Measurements from ENCODE around the gene ZBTB16.

Gene ZBTB16

DNA sequence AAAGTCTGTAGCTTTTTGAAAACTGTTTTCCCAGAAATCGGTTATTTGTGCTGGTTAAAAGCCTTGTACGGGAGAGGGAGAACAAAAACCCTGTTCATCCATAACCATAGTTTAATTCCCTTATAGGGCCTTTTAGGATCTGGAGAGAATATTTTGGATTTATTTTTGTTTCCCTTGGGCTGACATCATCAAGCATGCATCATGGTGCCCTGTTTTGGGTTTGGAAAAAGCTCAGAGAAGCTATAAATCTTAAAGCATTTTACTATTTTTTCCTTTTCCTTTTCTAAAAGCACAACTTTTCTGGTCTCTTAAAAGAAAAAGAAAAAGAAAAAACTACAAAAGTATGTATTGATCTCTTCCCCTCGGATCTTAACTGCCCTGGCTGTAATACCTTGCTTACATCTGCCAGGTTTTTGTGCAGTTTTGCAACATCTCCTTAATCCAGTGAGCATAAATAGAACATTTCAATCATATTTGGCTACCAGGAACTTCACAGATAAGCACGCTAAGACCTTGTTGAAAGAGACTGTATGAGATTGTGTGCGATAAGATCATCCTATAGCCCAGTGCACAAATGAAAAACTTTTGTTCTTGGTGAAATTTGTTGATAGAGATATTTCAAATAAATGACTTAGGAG lies 88.0 kb downstream of the ZBTB16 start:
- no peak overlapping the region for H2AK5ac ChIP-seq (ENCODE audit: low read length)
- no peak overlapping the region for H3K9ac ChIP-seq (ENCODE audit: low read length)
- H3K4me2 ChIP-seq (ENCODE audit: low read length): no peak overlapping the region
- no peak overlapping the region for H3K27ac ChIP-seq (ENCODE audit: low read depth, low read length)
- H3K79me1 ChIP-seq (ENCODE audit: low read length): no peaks in the 10 kb centered on the region
- no peak overlapping the region for H4K5ac ChIP-seq (ENCODE audit: low read length)
- H3K36me3 ChIP-seq (ENCODE audit: control insufficient read depth, insufficient read depth, low read length): no peaks in the 10 kb centered on the region
- no peak overlapping the region for H2BK5ac ChIP-seq (ENCODE audit: low read length)
- no peaks in the 10 kb centered on the region for H3K79me2 ChIP-seq (ENCODE audit: control insufficient read depth, insufficient read depth, low read length)
- no peak for DNase-seq
- H3K23ac ChIP-seq (ENCODE audit: low read length): no peak overlapping the region
- no peak overlapping the region for H3K4ac ChIP-seq (ENCODE audit: low read depth, low read length)
- no peaks in the 10 kb centered on the region for H3K27me3 ChIP-seq (ENCODE audit: insufficient read depth, low read length, poor library complexity)
- no peak overlapping the region for H2BK120ac ChIP-seq (ENCODE audit: low read depth, low read length)
- H3K4me3 ChIP-seq (ENCODE audit: low read length): no peak overlapping the region
- H2BK15ac ChIP-seq (replicated peaks; ENCODE audit: low read depth): no peak overlapping the region
- no peak overlapping the region for H3K56ac ChIP-seq (ENCODE audit: low read length)
- no peak overlapping the region for H4K8ac ChIP-seq (ENCODE audit: low read depth, low read length)
- no peak overlapping the region for H3K18ac ChIP-seq (ENCODE audit: low read length)
- no CpG with 5 or more reads among the region's 5 CpGs for WGBS (ENCODE audit: extremely low coverage, insufficient coverage, low lambda C conversion rate)
- H3K4me1 ChIP-seq (ENCODE audit: control insufficient read depth, low read depth, low read length): no peaks in the 10 kb centered on the region

DNA sequence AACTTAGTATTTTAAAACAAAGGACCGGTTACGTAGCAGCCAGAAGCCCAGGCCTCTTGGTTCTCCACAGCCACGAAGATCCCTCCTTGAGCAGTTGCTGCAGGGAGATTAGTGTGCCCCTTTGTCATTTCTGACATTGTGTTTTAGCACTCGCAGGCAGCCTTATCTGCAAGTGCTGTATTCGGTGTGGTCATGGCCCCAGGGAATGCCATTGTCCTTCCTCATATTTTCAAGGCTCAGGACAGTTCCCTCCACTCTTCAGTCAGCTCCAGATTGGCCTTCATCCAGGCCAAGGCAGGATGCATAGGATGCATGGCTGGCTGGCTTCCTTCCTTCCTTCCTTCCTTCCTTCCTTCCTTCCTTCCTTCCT lies 88.5 kb downstream of the ZBTB16 start:
- no peak overlapping the region for H4K8ac ChIP-seq (ENCODE audit: low read depth, low read length)
- no peak overlapping the region for H2AK5ac ChIP-seq (ENCODE audit: low read length)
- DNase-seq: peak; percentile 91
- no peak overlapping the region for H3K4me3 ChIP-seq (ENCODE audit: low read length)
- H4K5ac ChIP-seq (ENCODE audit: low read length): no peak overlapping the region
- no peak overlapping the region for H3K4ac ChIP-seq (ENCODE audit: low read depth, low read length)
- no peaks in the 10 kb centered on the region for H3K4me1 ChIP-seq (ENCODE audit: control insufficient read depth, low read depth, low read length)
- no peak overlapping the region for H2BK5ac ChIP-seq (ENCODE audit: low read length)
- no peaks in the 10 kb centered on the region for H3K27me3 ChIP-seq (ENCODE audit: insufficient read depth, low read length, poor library complexity)
- WGBS (ENCODE audit: extremely low coverage, insufficient coverage, low lambda C conversion rate): no CpG with 5 or more reads among the region's 5 CpGs
- H3K79me1 ChIP-seq (ENCODE audit: low read length): no peaks in the 10 kb centered on the region
- H3K23ac ChIP-seq (ENCODE audit: low read length): no peak overlapping the region
- H3K18ac ChIP-seq (ENCODE audit: low read length): no peak overlapping the region
- H3K27ac ChIP-seq (ENCODE audit: low read depth, low read length): no peak overlapping the region
- no peak overlapping the region for H2BK15ac ChIP-seq (replicated peaks; ENCODE audit: low read depth)
- H3K9ac ChIP-seq (ENCODE audit: low read length): no peak overlapping the region
- H3K79me2 ChIP-seq (ENCODE audit: control insufficient read depth, insufficient read depth, low read length): no peaks in the 10 kb centered on the region
- no peak overlapping the region for H3K56ac ChIP-seq (ENCODE audit: low read length)
- H3K4me2 ChIP-seq (ENCODE audit: low read length): no peak overlapping the region
- no peaks in the 10 kb centered on the region for H3K36me3 ChIP-seq (ENCODE audit: control insufficient read depth, insufficient read depth, low read length)
- no peak overlapping the region for H2BK120ac ChIP-seq (ENCODE audit: low read depth, low read length)

DNA sequence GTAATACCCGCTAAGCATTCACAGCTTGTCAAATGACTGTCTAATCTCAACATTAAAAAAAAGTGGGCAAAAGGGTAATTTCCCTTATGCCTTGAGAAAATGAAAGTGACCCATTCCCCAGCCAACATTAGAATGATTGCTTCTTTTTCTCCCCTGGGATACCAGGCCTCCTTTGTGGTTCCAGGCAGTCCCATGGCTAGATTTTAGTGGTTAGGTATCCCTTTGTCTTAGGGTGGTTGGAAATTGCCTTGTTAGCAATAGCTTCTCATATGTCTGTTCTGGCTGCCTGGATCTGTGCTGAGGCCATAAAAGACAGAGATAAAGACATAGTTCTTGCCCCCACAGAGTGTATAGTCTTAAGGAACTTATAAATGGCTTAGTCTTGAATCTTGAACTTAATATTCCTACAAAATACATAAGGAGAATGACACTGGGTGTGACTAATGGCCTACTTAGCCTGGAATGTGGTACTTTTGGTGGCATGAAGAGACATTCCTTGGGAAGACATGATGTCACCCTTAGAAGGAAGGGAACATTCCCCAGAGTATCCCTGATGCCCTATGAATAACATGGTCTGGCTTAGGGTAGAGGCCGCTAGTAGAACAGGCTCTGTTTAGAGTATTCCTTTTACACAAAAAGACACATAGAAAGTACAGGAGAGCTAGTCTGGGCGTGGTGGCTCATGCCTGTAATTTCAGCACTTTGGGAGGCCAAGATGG lies 90.3 kb downstream of the ZBTB16 start:
- H3K79me2 ChIP-seq (ENCODE audit: control insufficient read depth, insufficient read depth, low read length): no peaks in the 10 kb centered on the region
- H2BK5ac ChIP-seq (ENCODE audit: low read length): no peak overlapping the region
- WGBS (ENCODE audit: extremely low coverage, insufficient coverage, low lambda C conversion rate): no CpG with 5 or more reads among the region's 3 CpGs
- no peak overlapping the region for H2BK120ac ChIP-seq (ENCODE audit: low read depth, low read length)
- H3K56ac ChIP-seq (ENCODE audit: low read length): no peak overlapping the region
- peak; percentile 62 for DNase-seq
- H2BK15ac ChIP-seq (replicated peaks; ENCODE audit: low read depth): no peak overlapping the region
- no peak overlapping the region for H3K18ac ChIP-seq (ENCODE audit: low read length)
- H3K9ac ChIP-seq (ENCODE audit: low read length): no peak overlapping the region
- no peak overlapping the region for H2AK5ac ChIP-seq (ENCODE audit: low read length)
- no peak overlapping the region for H3K4me2 ChIP-seq (ENCODE audit: low read length)
- no peak overlapping the region for H3K4me3 ChIP-seq (ENCODE audit: low read length)
- no peak overlapping the region for H3K27ac ChIP-seq (ENCODE audit: low read depth, low read length)
- H3K79me1 ChIP-seq (ENCODE audit: low read length): no peaks in the 10 kb centered on the region
- no peaks in the 10 kb centered on the region for H3K36me3 ChIP-seq (ENCODE audit: control insufficient read depth, insufficient read depth, low read length)
- no peak overlapping the region for H4K5ac ChIP-seq (ENCODE audit: low read length)
- H3K27me3 ChIP-seq (ENCODE audit: insufficient read depth, low read length, poor library complexity): no peaks in the 10 kb centered on the region
- no peak overlapping the region for H3K23ac ChIP-seq (ENCODE audit: low read length)
- H4K8ac ChIP-seq (ENCODE audit: low read depth, low read length): no peak overlapping the region
- H3K4ac ChIP-seq (ENCODE audit: low read depth, low read length): no peak overlapping the region
- H3K4me1 ChIP-seq (ENCODE audit: control insufficient read depth, low read depth, low read length): no peaks in the 10 kb centered on the region

DNA sequence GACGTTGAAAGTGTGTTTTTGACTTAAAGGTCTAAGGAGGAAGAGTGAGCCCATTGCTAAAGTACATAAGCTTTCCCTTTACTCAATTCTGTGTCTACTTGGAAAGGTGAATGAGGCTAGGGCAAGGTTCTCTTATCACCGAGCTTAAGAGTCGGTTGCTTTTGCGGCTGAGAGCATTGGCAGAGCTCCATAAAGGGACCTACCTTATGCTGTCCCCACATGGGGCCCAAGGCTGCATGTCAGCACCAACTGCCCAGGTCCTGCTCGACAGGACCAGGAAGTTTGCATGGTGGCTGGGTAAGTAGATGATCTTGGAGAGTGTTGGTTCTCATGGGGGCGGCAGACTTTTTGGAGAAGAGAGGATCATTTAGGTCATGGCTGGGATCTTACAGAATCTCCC lies 91.2 kb downstream of the ZBTB16 start:
- H3K27ac ChIP-seq (ENCODE audit: low read depth, low read length): no peak overlapping the region
- H3K4me1 ChIP-seq (ENCODE audit: control insufficient read depth, low read depth, low read length): no peaks in the 10 kb centered on the region
- no peak overlapping the region for H2BK15ac ChIP-seq (replicated peaks; ENCODE audit: low read depth)
- no peak overlapping the region for H3K9ac ChIP-seq (ENCODE audit: low read length)
- no peak overlapping the region for H3K4ac ChIP-seq (ENCODE audit: low read depth, low read length)
- no peak overlapping the region for H3K4me3 ChIP-seq (ENCODE audit: low read length)
- H3K27me3 ChIP-seq (ENCODE audit: insufficient read depth, low read length, poor library complexity): no peaks in the 10 kb centered on the region
- H3K4me2 ChIP-seq (ENCODE audit: low read length): no peak overlapping the region
- no peak for DNase-seq
- H4K8ac ChIP-seq (ENCODE audit: low read depth, low read length): no peak overlapping the region
- no peak overlapping the region for H3K56ac ChIP-seq (ENCODE audit: low read length)
- no peak overlapping the region for H3K18ac ChIP-seq (ENCODE audit: low read length)
- no peak overlapping the region for H2AK5ac ChIP-seq (ENCODE audit: low read length)
- no CpG with 5 or more reads among the region's 6 CpGs for WGBS (ENCODE audit: extremely low coverage, insufficient coverage, low lambda C conversion rate)
- H3K23ac ChIP-seq (ENCODE audit: low read length): no peak overlapping the region
- H3K79me2 ChIP-seq (ENCODE audit: control insufficient read depth, insufficient read depth, low read length): no peaks in the 10 kb centered on the region
- H3K79me1 ChIP-seq (ENCODE audit: low read length): no peaks in the 10 kb centered on the region
- no peak overlapping the region for H2BK5ac ChIP-seq (ENCODE audit: low read length)
- H3K36me3 ChIP-seq (ENCODE audit: control insufficient read depth, insufficient read depth, low read length): no peaks in the 10 kb centered on the region
- no peak overlapping the region for H4K5ac ChIP-seq (ENCODE audit: low read length)
- H2BK120ac ChIP-seq (ENCODE audit: low read depth, low read length): no peak overlapping the region

DNA sequence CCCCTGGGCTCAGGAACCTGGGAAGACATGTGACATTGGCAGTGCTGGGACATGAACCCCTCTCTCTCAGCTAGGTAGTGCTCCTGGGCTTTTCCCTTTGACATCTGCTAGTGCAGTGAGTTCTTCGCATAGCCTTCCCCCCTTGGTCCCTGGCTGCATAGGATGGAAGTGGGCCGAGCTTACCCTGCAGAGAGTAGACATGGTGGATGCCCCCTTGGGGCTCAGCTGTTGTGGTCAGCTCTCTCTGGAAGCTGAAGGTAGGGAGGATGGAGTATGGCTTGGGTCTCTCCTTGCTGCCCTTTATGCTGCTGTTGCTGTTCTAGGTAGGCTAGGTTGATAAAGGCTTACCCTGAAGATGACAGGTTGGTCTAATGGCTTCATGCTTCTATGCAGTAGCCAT lies 92.1 kb downstream of the ZBTB16 start:
- Histone ChIP-seq H3K4me2 (ENCODE audit: low read length) (no peak overlapping the region), H2BK120ac (ENCODE audit: low read depth, low read length) (no peak overlapping the region), H3K23ac (ENCODE audit: low read length) (no peak overlapping the region), H3K79me1 (ENCODE audit: low read length) (no peaks in the 10 kb centered on the region), H3K4me1 (ENCODE audit: control insufficient read depth, low read depth, low read length) (no peaks in the 10 kb centered on the region), H2AK5ac (ENCODE audit: low read length) (no peak overlapping the region), H3K36me3 (ENCODE audit: control insufficient read depth, insufficient read depth, low read length) (no peaks in the 10 kb centered on the region), H4K5ac (ENCODE audit: low read length) (no peak overlapping the region), H2BK15ac (replicated peaks; ENCODE audit: low read depth) (no peak overlapping the region), H3K27ac (ENCODE audit: low read depth, low read length) (no peak overlapping the region), H3K4me3 (ENCODE audit: low read length) (no peak overlapping the region), H3K56ac (ENCODE audit: low read length) (no peak overlapping the region), H2BK5ac (ENCODE audit: low read length) (no peak overlapping the region), H4K8ac (ENCODE audit: low read depth, low read length) (no peak overlapping the region), H3K27me3 (ENCODE audit: insufficient read depth, low read length, poor library complexity) (no peaks in the 10 kb centered on the region), H3K18ac (ENCODE audit: low read length) (no peak overlapping the region), H3K79me2 (ENCODE audit: control insufficient read depth, insufficient read depth, low read length) (no peaks in the 10 kb centered on the region), H3K9ac (ENCODE audit: low read length) (no peak overlapping the region), H3K4ac (ENCODE audit: low read depth, low read length) (no peak overlapping the region)
- no peak for DNase-seq
- no CpG with 5 or more reads among the region's 2 CpGs for WGBS (ENCODE audit: extremely low coverage, insufficient coverage, low lambda C conversion rate)

DNA sequence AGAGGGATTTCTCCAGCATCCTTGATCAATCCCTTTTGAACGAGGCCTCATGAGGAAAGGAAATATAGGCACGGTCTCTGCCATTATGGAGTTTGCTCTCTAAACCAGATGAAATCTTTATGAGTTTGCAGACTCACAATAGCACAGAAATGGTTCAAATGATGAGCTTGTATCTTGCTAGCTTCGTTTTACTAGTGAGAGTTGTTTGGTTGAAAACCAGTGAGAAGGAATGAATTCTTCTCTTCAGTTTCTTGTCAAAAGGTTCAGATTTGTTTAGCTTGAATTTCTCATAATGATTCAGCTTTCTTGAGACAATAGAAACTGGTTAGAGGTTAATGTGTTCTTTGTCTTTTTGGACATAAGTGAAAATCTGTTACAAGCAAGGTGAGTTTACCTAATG lies 92.7 kb downstream of the ZBTB16 start:
- Histone ChIP-seq H3K79me1 (ENCODE audit: low read length) (no peaks in the 10 kb centered on the region), H4K5ac (ENCODE audit: low read length) (no peak overlapping the region), H3K27ac (ENCODE audit: low read depth, low read length) (no peak overlapping the region)

More for the DNA sequence above, 92.7 kb downstream of the ZBTB16 start:
- no peak overlapping the region for H3K4me3 ChIP-seq (ENCODE audit: low read length)
- H3K27me3 ChIP-seq (ENCODE audit: insufficient read depth, low read length, poor library complexity): no peaks in the 10 kb centered on the region
- H4K8ac ChIP-seq (ENCODE audit: low read depth, low read length): no peak overlapping the region
- H3K23ac ChIP-seq (ENCODE audit: low read length): no peak overlapping the region
- H3K4me2 ChIP-seq (ENCODE audit: low read length): no peak overlapping the region
- WGBS (ENCODE audit: extremely low coverage, insufficient coverage, low lambda C conversion rate): no CpG with 5 or more reads among the region's 3 CpGs
- no peaks in the 10 kb centered on the region for H3K4me1 ChIP-seq (ENCODE audit: control insufficient read depth, low read depth, low read length)
- no peak overlapping the region for H3K4ac ChIP-seq (ENCODE audit: low read depth, low read length)
- H3K9ac ChIP-seq (ENCODE audit: low read length): no peak overlapping the region
- no peak overlapping the region for H3K18ac ChIP-seq (ENCODE audit: low read length)
- DNase-seq: no peak
- no peaks in the 10 kb centered on the region for H3K36me3 ChIP-seq (ENCODE audit: control insufficient read depth, insufficient read depth, low read length)
- no peak overlapping the region for H2BK120ac ChIP-seq (ENCODE audit: low read depth, low read length)
- no peak overlapping the region for H2BK5ac ChIP-seq (ENCODE audit: low read length)
- no peak overlapping the region for H2BK15ac ChIP-seq (replicated peaks; ENCODE audit: low read depth)
- H2AK5ac ChIP-seq (ENCODE audit: low read length): no peak overlapping the region
- H3K79me2 ChIP-seq (ENCODE audit: control insufficient read depth, insufficient read depth, low read length): no peaks in the 10 kb centered on the region
- no peak overlapping the region for H3K56ac ChIP-seq (ENCODE audit: low read length)
